Stimulated activated naive CD8-positive, alpha-beta T cell treated with anti-CD3 and anti-CD28 coated beads, Interleukin-15, Interleukin-2, amounts not matched to agents 100 ng/mL and 50 ng/mL, for 24 hours (primary cell): ENCODE results near the gene UGGT2.
"Not testable (repeated sequence)": the region's sequence is repeated elsewhere in the genome, so short reads cannot be mapped to it uniquely, and the experiment has no call there.

Experiments used
- H3K27ac Mint-ChIP-seq: one replicate; pipeline ENCODE4 v1.8.0; 2021; ENCODE audit warnings: mild to moderate bottlenecking, mixed read lengths
- H3K27me3 Mint-ChIP-seq: one replicate; pipeline ENCODE4 v1.8.0; 2021; ENCODE audit warnings: mixed read lengths
- H3K36me3 Mint-ChIP-seq: one replicate; pipeline ENCODE4 v1.8.0; 2021; ENCODE audit warnings: low read depth, mixed read lengths
- H3K4me1 Mint-ChIP-seq: one replicate; pipeline ENCODE4 v1.8.0; 2021; ENCODE audit warnings: low read depth, mixed read lengths
- H3K4me3 Mint-ChIP-seq: one replicate; pipeline ENCODE4 v1.8.0; 2021; ENCODE audit warnings: mild to moderate bottlenecking, mixed read lengths
- H3K9me3 Mint-ChIP-seq: one replicate; pipeline ENCODE4 v1.8.0; 2021; ENCODE audit warnings: mixed read lengths

Gene UGGT2

DNA sequence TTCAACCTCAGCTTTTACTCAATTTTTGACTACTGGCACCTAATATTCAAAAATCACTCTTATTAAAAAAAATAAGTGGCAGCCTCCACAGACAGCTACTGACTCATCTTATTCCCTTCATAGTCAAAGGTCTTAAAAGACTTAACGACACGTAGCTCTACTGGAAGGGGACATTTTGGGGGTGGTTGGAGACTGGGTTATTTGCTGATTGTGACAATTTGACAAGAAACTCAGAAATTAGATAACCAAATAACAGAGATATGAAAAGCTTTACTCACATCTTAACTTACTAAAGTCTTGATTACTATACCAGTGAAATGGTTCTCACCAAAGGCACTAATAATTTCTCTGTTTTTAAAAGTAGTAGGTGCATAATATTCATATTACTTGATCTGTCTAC, 25.7 kb downstream of the UGGT2 start:
- Mint-ChIP-seq H3K4me1 (no peaks in the 10 kb centered on the region), H3K4me3 (no peak overlapping the region)

GRCh38 chr13:96025283-96025682, 27.9 kb downstream of the UGGT2 start:
- H3K36me3 Mint-ChIP-seq: no peaks in the 10 kb centered on the region
- H3K27ac Mint-ChIP-seq: no peak overlapping the region
- H3K9me3 Mint-ChIP-seq: no peaks in the 10 kb centered on the region
- H3K4me1 Mint-ChIP-seq: no peaks in the 10 kb centered on the region
- H3K4me3 Mint-ChIP-seq: no peak overlapping the region
- no peaks in the 10 kb centered on the region for H3K27me3 Mint-ChIP-seq

More for the DNA sequence above, 25.7 kb downstream of the UGGT2 start:
- no peaks in the 10 kb centered on the region for H3K9me3 Mint-ChIP-seq
- no peaks in the 10 kb centered on the region for H3K36me3 Mint-ChIP-seq
- H3K27me3 Mint-ChIP-seq: no peaks in the 10 kb centered on the region
- H3K27ac Mint-ChIP-seq: no peak overlapping the region

GRCh38 chr13:96020931-96021330, 32.3 kb downstream of the UGGT2 start:
- H3K4me3 Mint-ChIP-seq: no peak overlapping the region

DNA sequence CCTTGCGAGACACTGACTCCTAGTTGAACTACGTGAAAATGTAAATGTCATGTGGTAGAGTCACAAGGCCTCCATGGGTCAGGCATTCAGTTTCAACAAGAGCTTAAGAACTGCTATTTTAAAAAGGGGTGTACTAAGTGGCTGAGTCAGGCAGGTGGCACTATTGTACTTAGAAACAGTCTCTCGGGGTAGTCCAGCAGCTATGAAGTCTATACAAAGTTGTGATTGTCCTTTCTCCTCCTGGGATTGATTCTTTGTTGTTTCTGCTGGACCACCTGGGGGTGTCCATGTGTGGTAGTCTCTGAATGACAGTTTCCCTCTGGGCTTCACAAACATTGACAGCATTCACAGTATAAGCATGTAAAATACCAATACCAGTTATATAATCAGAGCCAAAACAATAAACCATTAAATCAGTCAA, 33.0 kb downstream of the UGGT2 start:
- Mint-ChIP-seq H3K9me3 (peaks cover 6% of the 10 kb centered on the region), H3K27me3 (no peaks in the 10 kb centered on the region), H3K4me1 (no peaks in the 10 kb centered on the region), H3K4me3 (no peak overlapping the region), H3K36me3 (no peaks in the 10 kb centered on the region), H3K27ac (no peak overlapping the region)

More at GRCh38 chr13:96020931-96021330, 32.3 kb downstream of the UGGT2 start:
- H3K36me3 Mint-ChIP-seq: no peaks in the 10 kb centered on the region
- H3K27ac Mint-ChIP-seq: no peak overlapping the region
- H3K4me1 Mint-ChIP-seq: no peaks in the 10 kb centered on the region
- no peaks in the 10 kb centered on the region for H3K27me3 Mint-ChIP-seq
- peaks cover 3% of the 10 kb centered on the region for H3K9me3 Mint-ChIP-seq

DNA sequence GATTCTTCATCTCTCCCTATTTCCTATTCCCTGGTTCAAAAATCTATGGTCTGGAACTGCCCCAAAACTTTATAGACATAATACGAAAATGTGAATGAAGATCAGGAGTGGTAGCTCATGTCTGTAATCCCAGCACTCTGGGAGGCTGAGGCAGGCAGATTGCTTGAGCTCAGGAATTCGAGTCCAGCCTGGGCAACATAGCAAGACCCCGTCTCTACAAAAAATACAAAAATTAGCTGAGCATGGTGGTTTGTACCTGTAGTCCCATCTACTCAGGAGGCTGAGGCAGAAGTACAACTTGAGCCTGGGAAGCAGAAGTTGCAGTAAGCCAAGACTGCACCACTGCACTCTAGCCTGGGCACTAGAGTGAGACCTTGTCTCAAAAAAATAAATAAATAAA, 35.1 kb downstream of the UGGT2 start:
- Mint-ChIP-seq H3K27ac (no peak overlapping the region), H3K27me3 (no peaks in the 10 kb centered on the region), H3K9me3 (peaks cover 6% of the 10 kb centered on the region), H3K36me3 (no peaks in the 10 kb centered on the region), H3K4me1 (no peaks in the 10 kb centered on the region), H3K4me3 (no peak overlapping the region)

GRCh38 chr13:96011291-96011872, 41.8 kb downstream of the UGGT2 start:
- Mint-ChIP-seq H3K4me1 (no peaks in the 10 kb centered on the region), H3K27me3 (no peaks in the 10 kb centered on the region)

GRCh38 chr13:96003304-96003703, 49.9 kb downstream of the UGGT2 start:
- H3K9me3 Mint-ChIP-seq: peaks cover 7% of the 10 kb centered on the region
- H3K27ac Mint-ChIP-seq: no peak overlapping the region
- no peaks in the 10 kb centered on the region for H3K27me3 Mint-ChIP-seq
- H3K4me1 Mint-ChIP-seq: no peaks in the 10 kb centered on the region
- H3K4me3 Mint-ChIP-seq: no peak overlapping the region
- no peaks in the 10 kb centered on the region for H3K36me3 Mint-ChIP-seq

More at GRCh38 chr13:96011291-96011872, 41.8 kb downstream of the UGGT2 start:
- Mint-ChIP-seq H3K36me3 (no peaks in the 10 kb centered on the region), H3K9me3 (peaks cover 12% of the 10 kb centered on the region), H3K4me3 (no peak overlapping the region), H3K27ac (no peak overlapping the region)

GRCh38 chr13:96002322-96003131, 50.7 kb downstream of the UGGT2 start:
- Mint-ChIP-seq H3K27me3 (no peaks in the 10 kb centered on the region), H3K9me3 (no peaks in the 10 kb centered on the region), H3K4me1 (no peaks in the 10 kb centered on the region), H3K36me3 (no peaks in the 10 kb centered on the region), H3K4me3 (no peak overlapping the region), H3K27ac (no peak overlapping the region)

- H3K4me3 Mint-ChIP-seq: no peak overlapping the region
- H3K9me3 Mint-ChIP-seq: no peaks in the 10 kb centered on the region
- H3K4me1 Mint-ChIP-seq: no peaks in the 10 kb centered on the region
- no peak overlapping the region for H3K27ac Mint-ChIP-seq
- no peaks in the 10 kb centered on the region for H3K27me3 Mint-ChIP-seq
- H3K36me3 Mint-ChIP-seq: no peaks in the 10 kb centered on the region
Measured at GRCh38 chr13:96000069-96000468, 53.1 kb downstream of the UGGT2 start.

DNA sequence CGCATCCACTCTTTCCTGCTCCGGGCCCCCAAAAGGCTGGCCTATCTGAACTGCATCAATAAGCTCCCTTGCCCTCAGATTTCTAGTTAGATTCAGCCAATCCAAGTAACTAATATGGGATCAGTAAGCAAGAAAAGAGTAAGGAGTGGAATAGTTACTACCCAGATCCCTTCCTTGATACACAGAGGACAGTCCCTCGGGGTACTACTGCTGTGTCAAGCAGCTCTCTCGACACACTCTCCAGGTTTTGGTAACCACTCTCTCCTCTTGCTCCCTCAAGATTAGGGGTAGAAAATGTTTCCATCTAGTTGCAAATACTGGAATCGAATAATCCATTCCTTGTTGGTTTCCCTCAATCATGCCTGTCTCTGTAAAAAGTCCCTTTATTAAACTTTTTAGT, 65.4 kb downstream of the UGGT2 start:
- Mint-ChIP-seq H3K27ac (no peak overlapping the region), H3K27me3 (no peaks in the 10 kb centered on the region), H3K36me3 (no peaks in the 10 kb centered on the region), H3K9me3 (no peaks in the 10 kb centered on the region), H3K4me1 (no peaks in the 10 kb centered on the region), H3K4me3 (no peak overlapping the region)

- no peak overlapping the region for H3K27ac Mint-ChIP-seq
- H3K36me3 Mint-ChIP-seq: no peaks in the 10 kb centered on the region
- H3K27me3 Mint-ChIP-seq: no peaks in the 10 kb centered on the region
- no peak overlapping the region for H3K4me3 Mint-ChIP-seq
- no peaks in the 10 kb centered on the region for H3K9me3 Mint-ChIP-seq
- H3K4me1 Mint-ChIP-seq: no peaks in the 10 kb centered on the region
Measured at GRCh38 chr13:95982144-95982543, 71.1 kb downstream of the UGGT2 start.

DNA sequence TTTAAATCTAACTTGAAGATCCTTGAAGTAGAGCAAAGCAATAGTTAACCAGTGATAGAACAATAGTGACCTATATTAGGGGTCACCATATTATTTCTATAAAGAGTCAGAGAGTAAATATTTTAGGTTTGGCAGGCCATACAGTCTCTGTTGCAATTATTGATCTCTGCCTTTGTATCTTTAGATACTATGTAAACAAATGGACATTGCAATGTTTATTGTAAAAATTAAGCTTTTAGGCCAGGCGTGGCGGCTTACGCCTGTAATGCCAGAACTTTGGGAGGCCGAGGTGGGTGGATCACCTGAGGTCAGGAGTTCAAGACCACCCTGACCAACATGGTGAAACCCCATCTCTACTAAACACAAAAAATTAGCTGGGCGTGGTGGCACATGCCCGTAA, 80.5 kb downstream of the UGGT2 start:
- not testable (repeated sequence) for H3K27ac Mint-ChIP-seq, H3K9me3 Mint-ChIP-seq, H3K4me3 Mint-ChIP-seq, H3K36me3 Mint-ChIP-seq, H3K4me1 Mint-ChIP-seq, H3K27me3 Mint-ChIP-seq

DNA sequence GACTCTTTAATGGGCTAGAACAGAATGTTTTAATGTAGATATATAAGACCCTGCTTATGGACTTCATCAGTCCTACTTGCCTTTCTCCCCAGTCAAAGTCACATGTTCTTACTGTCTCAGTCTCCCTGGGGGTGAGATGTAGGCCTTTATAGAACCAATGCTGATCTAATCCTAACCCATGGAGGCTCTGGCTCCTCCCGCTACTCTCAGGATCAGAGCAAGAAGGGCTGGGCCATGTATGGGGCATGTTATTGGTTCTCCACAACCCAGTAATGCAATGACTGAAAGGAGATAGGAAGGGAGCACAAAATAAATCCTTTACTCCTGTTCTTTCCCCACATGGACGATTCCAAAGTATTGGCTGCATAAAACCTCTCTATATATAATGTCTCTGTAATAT, 82.3 kb downstream of the UGGT2 start:
- Mint-ChIP-seq H3K27me3 (no peaks in the 10 kb centered on the region), H3K4me1 (no peaks in the 10 kb centered on the region), H3K36me3 (no peaks in the 10 kb centered on the region), H3K9me3 (peaks cover 5% of the 10 kb centered on the region), H3K27ac (no peak overlapping the region), H3K4me3 (no peak overlapping the region)

DNA sequence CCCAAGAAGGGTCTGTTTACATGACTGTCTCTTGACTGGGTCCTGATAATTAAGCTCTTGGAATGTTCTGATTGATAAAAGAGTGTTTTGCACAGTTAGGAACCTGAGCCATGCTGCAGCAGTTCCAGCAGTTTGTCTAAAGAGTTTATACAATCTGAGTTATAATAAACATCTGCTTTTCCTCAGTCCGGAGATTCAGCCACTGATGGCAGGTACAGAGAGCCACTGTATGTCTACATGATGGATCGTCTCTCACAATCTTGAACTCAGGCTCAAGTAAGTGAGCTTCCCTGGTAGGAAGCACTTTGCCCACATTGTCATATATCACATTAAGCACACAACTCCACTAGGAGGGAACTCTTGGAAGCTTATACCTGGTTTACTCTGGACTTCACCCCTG, 84.3 kb downstream of the UGGT2 start:
- Mint-ChIP-seq H3K36me3 (no peaks in the 10 kb centered on the region), H3K27me3 (no peaks in the 10 kb centered on the region), H3K27ac (no peak overlapping the region), H3K4me1 (no peaks in the 10 kb centered on the region), H3K9me3 (peaks cover 9% of the 10 kb centered on the region), H3K4me3 (no peak overlapping the region)

DNA sequence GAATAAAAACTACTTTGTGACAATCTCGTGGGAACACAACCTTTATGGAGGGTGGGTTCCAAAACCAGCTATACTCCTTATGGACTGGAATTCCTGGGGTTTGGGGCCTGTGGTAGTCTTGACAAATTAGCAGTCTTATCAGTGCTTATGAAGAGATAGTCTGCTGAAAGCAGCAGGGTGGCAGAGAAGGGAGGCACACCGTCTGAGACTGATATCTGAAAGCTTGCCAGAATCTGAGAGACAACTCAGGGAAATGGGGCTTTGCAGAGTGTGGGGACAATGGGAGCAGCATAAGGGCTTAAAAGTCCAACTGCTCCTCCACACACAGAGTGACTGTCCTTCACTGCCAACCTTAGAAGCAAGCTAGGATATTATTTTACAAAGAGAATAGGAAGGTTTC, 95.9 kb downstream of the UGGT2 start:
- Mint-ChIP-seq H3K36me3 (no peaks in the 10 kb centered on the region), H3K4me3 (no peak overlapping the region), H3K27ac (no peak overlapping the region), H3K9me3 (peaks cover 32% of the 10 kb centered on the region), H3K27me3 (no peaks in the 10 kb centered on the region), H3K4me1 (no peaks in the 10 kb centered on the region)
